GM13976 (cell line): Measurements from ENCODE around the gene GALNT2.

Source experiments
- DNase-seq: peaks from one replicate; pipeline ENCODE4 v3.0.0; 2012; ENCODE audit warnings: low spot score
- CTCF ChIP-seq: IDR thresholded peaks from 2 replicates; pipeline ENCODE4 v1.5.1; 2012; ENCODE audit warnings: borderline replicate concordance, mild to moderate bottlenecking; ENCODE audit not compliant: insufficient read depth; ENCODE audit errors: extremely low read depth, missing control alignments, control extremely low read depth
- in situ Hi-C: fragments of 300-500 bp; cut with MboI; formaldehyde crosslinking; loops from one replicate; pipeline ENCODE4 v1.12.0; 2022; ENCODE audit warnings: low sequenced_read_pairs, mixed read lengths, inconsistent platforms; ENCODE audit not compliant: unreplicated experiment

GALNT2 gene

DNA sequence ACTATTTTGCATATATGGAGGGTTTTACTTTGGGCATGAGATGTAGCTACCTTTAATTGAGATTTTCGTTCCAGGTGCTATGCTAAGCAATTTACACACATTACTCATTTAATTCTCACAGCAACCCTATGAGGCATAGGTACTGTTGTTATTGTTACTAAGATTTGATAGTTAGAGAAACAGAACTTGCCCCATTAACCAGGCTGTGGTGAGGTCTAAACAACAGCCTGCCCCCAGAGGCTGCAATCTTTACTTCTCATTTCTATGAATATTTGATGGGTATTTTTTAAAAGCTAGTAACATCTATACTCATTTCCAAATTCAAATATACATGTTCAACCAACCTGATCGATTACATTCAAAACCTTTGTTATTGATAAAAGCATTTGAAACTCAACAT, 155.6 kb downstream of the GALNT2 start:
- in situ Hi-C loops: no loop called here
- no peak for TF ChIP-seq CTCF
- no peak for DNase-seq

DNA sequence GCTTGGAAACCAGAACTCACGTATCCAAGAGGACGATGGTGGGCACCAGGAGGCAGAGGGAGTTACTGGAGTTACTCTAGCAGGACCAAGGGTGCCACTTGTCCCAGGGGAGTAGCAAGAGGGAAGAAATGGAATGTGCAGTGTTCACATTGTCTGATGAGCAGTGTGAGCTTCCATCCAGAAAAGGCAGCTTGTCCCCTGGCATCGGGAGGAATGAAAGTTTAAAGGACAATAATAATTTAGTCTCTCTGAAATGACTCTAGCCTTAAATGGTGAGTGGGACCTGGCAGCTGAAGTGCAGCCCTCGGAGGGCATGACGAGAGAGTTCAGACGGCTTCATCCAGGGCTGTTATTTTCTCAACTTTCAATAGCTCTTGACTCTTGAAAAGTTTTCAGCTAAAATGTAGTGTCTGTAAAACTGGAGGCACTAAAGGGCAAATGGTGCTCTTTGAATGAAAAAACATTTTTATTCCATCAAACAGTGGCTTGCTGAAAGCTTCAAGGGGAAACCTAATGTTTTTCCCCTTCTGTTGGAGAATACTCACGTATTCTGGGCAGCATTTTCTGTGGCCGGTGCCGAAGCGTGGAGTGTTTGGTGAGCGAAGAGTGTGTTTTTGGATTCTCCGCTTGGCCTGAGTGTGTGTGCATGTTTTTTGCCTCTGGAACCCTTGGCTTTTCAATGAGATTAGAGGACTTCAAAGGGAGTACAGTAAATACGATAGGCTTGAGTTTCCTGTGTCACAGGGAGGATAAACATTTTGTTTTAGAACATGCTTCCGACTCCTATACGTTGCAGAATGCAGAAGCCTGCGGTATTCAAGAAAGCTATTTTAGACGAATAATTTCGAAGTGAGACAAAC, 157.3 kb downstream of the GALNT2 start:
- DNase-seq: no peak
- in situ Hi-C loops: no loop called here
- no peak for TF ChIP-seq CTCF

DNA sequence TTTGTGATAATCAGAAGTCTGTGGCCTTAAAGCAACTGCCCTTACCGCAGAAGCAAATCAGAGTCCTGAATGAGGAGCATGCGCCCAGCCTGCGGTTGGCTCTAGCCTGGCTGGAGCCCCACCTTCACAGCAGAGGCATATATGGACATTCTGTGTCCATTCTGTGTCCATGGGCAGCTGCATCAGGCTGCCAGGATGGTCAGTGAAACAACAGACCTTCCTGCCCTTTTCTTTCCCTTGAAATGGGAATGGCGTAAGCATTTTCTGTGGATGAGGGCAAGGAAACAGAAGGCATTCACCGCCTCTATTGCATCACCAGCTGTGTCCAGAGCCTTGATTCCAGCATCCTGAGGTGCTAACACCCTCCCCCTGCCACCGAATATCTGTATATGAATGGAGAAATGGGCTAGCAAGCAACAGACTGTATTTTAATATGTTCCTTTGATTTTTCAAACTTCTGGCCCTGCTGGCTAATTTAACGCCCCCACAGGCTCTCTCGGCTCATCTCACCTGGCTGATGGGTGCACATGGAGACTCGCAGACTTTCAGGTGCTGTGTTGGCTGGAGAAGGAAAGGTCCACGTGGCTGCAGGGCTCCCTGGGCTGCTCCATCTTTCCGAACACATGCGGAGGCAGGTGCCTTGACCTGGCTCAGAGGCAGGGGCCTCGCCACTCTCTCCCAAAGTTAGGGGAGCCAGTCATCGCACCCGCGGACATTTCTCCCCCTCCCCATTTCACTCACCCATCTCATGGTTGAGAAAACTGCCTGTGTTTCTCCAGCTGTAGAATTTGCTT, 159.2 kb downstream of the GALNT2 start:
- no peak for TF ChIP-seq CTCF
- in situ Hi-C loops: no loop called here
- no peak for DNase-seq

DNA sequence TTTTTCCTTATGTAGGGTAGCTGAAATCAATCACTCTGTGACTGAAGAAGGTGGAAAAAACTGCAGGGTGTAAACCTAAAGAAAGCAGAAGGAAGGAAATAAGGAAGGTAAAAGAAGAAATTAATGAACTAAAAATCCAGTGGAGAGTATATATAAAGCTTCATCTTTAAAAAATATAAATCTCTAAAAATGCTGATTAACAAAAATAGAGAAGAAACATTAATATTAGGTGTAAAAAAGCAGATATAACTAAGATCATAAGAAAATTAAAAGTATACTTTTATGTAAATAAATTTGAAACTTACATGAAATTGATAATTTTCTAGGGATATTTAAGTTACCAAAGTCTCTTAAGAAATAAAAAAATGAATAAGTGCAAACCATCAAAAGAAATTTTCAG, 159.8 kb downstream of the GALNT2 start:
- no peak for DNase-seq
- in situ Hi-C loops: no loop called here

GRCh38 chr1:230228236-230228897, 161.3 kb downstream of the GALNT2 start:
- in situ Hi-C loops: no loop called here

More for the DNA sequence above, 159.8 kb downstream of the GALNT2 start:
- TF ChIP-seq CTCF: no peak

More at GRCh38 chr1:230228236-230228897, 161.3 kb downstream of the GALNT2 start:
- DNase-seq: no peak
- no peak for TF ChIP-seq CTCF
